ENCODE measurements around the gene ZNF280B. TPM values are rescaled to one million over a fixed set of nuclear protein-coding genes. Genes with fewer than 3 reads are reported as not detected.

Gene ZNF280B, protein sequence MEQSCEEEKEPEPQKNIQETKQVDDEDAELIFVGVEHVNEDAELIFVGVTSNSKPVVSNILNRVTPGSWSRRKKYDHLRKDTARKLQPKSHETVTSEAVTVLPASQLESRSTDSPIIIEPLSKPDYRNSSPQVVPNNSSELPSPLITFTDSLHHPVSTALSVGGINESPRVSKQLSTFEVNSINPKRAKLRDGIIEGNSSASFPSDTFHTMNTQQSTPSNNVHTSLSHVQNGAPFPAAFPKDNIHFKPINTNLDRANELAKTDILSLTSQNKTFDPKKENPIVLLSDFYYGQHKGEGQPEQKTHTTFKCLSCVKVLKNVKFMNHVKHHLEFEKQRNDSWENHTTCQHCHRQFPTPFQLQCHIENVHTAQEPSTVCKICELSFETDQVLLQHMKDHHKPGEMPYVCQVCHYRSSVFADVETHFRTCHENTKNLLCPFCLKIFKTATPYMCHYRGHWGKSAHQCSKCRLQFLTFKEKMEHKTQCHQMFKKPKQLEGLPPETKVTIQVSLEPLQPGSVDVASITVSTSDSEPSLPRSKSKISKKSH
- 1 to 10 TPM; 4.2 to 4.8 (median 4.6) TPM for polyA plus RNA-seq (ENCODE audit: insufficient read length in 4 of 4)

DNA sequence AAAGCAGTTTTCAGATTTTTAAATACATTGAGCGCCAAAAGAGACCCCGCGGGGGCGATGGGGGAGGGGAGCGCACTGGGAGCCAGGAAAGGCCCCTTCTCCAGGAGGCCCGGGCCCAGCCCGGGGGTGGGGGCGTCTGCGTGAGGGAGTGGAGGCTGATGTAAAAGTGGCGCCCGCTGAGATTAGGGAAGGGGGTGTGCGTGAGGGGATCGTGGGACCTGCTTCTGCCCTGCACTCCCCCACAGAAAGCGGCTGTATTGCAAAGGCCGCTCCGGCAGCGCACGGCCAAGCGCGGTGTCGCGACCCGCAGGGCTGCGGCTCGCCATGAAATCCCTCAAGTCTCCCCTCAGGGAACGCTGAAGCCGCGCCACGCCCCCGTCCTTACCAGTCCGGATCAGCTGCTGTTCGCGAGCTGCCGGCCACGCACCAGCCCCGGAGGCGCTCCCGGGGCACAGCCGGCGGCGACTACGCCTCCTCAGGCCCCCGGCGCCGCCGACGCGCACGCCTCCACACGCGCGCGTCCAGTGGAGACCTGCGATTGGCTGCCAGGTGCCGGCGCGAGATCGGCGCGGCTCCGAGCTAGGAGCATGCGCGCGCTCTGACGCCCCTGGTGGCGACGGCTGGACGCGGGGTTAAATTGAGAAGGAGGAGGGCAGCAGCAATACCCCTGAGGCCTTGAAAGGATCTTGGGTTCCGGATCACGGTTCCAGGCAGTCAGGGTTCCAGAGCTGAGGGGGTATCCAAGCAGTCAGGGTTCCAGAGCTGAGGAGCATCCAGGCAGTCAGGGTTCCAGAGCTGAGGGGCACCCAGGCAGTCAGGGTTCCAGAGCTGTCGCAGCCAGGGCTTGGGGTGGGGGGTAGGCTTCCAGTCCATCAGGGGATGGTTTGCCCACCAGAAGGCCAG is at the start of gene ZNF280B:
TSS of gene ZNF280B (minus strand) at position 469 of the 903 bp plus-strand sequence. CDS start 19,344 bp downstream, outside the sequence.
- DNase-seq (ENCODE audit: low read depth in 4 of 4, low spot score in 3 of 4), result peak; percentile 55 to 69 (median 61)

DNA sequence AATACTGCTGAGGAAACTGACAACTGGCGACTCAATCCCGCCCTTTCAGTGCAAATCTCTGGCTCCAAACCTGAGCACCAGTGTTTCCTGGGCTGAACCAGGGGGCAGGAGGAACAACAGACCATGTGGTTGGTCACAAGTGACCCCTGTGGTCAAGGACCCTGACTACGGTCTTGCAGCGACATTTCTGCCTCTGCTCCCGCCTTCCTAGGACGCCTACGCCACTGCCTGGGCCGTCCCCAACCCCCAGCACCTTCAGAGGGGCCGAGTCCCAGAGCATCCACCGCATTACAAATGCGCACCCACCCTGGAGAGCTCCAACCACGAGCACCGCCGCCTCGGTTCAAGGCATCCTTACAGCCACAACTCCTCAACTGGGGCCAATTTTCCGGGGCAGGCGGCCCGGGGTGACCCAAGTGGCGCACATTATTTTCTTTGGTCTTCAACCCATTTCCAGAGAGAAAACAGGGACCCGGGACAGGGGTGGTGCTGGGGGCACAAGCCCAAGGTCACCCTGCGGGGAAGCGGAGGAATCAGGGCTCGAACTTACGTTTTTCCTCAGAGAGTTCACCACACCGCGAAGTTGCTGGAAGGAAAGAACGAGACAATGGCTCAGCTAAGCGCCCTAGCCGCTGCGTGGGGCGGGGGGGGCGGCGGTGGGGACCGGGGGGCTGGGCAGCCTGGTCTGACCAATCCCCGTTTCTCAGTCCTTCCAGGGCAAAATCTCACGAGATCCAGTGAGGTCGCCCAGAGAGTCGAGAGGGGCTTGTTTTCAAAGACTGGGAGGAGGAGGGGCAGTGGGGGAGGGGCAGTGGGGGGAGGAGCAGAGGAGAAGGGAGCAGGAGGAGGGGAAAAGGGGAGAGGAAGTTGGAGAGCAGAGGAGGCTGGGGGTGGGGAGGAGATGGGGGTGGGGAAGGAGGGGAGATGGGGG is 48.7 kb upstream of the ZNF280B start:
- no peak for DNase-seq (ENCODE audit: low read depth in 4 of 4, low spot score in 3 of 4)

DNA sequence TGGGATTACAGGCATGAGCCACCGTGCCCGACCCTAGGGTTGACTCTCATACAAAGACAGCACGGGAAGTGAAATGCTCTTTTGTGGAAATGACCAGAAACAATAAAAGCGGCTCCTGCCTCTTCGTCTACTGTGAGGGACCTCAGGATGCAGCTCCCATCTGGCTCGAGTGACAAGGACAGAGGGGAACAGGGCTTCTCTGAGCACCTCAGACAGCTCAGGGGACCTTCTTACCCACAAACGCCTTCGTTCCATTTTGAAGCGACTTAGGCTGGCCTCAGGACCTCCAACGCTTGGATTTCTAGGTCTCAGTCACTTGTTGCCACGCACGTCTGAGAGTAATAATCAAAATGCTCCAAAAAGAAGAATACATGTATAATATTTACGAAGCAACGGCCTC is 48.0 kb upstream of the ZNF280B start:
- no peak for DNase-seq (ENCODE audit: low read depth in 4 of 4, low spot score in 3 of 4)

DNA sequence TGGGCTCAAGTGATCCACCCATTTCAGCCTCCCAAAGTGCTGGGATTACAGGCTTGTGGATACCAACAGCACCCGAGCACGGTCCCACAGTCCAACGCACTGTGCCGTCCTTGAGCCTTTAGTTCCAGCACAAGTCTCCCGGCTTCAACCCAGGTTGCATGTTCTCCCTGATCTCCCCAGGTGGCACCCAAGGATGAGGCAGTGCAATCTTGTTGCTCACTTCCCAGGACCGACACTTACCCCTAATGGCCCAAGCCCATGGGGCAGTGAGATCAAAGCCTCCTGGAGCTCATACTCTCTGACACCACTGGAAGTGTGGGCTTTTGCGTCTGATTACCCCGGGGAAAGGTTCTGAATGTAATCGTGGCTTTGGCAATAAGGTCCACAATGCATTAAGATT is 47.1 kb upstream of the ZNF280B start:
- DNase-seq (ENCODE audit: low read depth in 4 of 4, low spot score in 3 of 4), result no peak

DNA sequence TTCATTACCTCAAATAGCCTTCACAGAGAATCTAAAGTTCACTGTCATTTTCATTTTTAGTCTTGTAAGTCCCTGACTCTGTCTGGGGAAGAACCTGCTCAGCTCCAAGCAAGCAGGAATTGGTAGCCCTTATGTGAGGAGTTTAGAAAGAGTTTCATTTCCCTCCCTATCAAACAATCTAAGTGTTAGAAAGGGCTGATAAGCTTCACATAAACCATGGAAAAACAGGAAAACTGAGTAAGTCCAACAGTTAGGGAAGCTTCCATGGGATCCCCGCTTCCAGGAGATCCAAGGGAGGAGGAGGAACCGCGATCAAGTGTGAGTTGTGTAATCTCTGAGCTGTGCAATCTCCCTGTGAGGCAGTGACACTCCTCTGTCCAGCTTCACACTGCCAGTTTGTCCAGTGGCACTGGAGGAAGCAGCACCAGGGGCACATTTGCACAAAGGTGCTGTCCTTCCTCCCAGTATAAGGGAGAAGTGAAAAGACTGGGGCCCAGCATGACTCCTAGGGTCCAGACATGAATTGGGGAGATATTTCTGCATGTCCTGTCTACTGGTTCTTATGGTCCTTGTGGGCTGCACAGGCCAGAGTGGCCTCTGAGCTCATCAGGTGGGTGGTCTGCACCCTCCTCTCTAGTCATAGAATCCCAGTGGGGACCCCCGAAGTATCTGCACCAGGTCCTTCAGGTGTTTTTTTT is 46.2 kb upstream of the ZNF280B start:
- no peak for DNase-seq (ENCODE audit: low read depth in 4 of 4, low spot score in 3 of 4)

DNA sequence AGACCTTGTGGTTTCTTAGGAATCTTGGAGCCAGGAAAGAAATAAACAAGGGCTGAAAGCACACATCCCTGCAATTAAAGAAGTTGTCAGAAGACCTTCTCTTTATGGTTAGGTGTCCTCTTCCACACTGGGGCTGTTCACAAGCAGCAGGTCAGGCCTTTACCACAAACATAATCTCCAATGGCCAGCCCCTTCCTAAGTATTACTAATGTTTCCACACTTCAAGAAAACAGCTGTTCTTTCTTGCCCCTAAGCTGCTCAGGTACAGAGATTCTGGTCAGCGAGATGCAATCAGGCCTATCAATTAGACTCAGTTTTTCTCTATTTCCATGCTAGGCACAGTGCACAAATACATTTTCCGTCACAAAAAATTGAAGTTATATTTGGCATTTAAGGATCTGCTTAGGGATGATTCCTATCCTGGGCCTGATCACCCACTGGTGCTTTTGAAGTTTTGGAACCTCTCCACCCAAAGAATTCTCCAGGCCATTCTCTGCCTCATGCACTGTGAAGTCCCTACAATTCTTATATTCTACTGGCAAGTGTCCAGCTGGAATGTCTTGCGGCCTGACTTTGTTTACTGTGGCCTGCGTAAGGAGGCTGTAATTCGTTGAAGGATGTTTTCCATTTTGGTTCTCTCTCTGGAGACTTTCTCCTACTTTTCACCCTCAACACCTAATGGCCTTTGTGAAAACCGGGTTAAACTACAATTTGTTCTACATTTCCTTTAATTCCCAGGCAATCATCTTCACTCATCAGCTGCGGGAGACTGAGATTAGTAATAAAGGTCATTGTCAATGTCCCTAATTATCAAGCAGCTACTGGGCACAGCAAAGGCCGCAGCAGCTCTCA is 45.4 kb upstream of the ZNF280B start:
- no peak for DNase-seq (ENCODE audit: low read depth in 4 of 4, low spot score in 3 of 4)

DNA sequence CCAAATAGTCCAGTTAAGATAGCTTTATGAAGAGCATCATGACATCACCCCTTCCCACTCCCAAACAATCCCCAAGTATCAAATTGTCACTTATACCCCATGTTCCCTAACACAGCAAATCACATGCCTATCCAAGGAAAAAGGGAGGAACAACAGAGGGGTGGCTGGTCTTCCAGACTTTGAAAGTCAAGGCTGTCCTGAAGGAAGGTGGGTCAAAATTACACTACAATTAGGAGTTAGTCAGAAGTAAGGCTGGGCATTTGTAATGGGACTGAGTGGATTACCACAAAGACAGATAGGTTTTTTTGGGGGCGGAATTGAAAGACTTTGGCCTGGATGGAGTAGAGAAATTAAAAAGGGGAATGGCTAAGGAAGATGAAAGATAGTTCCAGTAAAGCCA is 44.6 kb upstream of the ZNF280B start:
- DNase-seq (ENCODE audit: low read depth in 4 of 4, low spot score in 3 of 4), result no peak

DNA sequence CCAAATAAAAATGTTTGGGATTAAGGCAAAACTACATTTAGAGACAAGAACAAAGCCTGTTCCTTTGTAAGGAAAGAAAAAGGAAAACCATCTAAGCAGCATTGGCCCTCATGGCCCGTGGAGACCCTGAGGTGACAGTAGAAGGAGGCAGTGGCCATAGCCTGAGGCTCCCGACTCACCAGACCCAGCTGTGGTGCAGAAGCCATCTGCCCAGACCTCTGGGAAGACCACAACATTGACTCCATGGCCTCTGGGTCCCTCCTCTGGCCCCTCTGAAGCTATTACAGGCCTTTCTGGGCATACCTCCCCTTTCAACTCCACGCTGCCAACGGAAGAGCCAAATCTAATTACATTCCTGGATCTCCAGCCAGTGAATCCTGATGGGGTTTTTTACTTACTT is 44.1 kb upstream of the ZNF280B start:
- DNase-seq (ENCODE audit: low read depth in 4 of 4, low spot score in 3 of 4), result no peak

DNA sequence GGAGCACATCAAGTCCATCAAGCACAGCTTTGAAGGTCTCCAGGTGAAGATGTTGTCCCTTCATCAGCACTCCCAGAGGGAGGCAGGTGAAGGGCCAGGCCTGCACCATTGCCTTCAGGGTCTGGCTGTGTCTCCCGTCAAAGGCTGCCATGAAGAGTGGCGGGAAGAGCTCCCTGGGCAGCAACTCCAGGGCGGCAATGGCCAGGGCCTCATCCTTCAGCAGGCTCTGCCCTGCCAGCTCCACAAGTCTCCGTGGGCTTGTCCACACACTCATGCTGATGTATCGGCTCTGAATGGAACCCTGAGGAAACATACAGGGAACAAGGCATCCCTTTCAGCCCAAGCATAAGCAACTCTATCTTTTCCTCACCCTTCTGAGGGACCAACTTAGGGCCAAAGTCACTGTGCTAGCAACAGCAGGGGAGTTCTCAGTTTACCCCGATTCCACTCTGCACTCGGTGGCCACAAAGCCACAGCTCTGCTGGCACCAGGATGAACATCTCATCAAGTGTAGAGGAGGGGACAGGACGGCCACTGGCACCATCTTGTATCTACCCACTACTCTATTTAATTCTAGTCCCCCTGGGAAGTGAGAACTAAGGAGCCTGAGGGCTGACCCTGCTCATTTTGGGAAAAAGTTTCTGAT is 42.4 kb upstream of the ZNF280B start:
- DNase-seq (ENCODE audit: low read depth in 4 of 4, low spot score in 3 of 4), result no peak

DNA sequence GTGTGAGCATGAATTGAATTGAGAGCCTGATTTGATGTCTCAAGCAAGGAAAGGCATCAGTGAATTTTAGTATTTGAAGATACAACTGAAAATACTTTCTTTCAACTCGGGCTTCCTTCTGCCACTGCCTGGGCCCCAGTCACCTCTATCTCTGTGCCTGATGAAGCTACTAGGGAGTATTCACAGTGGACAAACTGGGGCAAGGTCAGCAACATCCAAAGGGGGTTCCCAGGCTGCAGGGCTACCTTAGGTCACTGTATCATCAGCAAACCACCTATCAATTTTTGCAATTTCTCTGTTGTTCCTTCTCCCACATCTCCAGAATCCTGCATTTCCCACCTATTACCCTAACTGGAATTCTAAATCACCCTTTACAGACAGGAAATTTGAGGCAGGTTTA is 40.4 kb upstream of the ZNF280B start:
- no peak for DNase-seq (ENCODE audit: low read depth in 4 of 4, low spot score in 3 of 4)

DNA sequence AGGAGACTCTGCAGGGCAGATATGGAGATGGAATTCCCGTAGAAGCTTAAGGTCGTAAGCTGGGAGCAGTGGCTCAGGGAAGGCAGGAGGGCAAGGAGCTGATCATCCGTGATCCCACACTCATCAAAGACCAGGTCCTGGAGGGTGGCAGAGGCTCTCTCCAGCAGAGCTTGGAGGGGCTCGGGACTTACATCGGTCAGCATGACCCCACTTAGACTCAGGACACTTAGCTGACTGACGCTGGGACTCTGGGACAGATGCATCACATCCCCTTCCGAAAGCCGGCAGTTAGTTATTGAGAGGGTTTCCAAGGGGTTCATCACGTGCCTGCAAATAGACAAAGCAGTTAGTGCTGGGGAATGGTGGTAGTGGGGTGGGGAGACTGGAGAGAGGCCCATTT is 39.8 kb upstream of the ZNF280B start:
- DNase-seq (ENCODE audit: low read depth in 4 of 4, low spot score in 3 of 4), result no peak

DNA sequence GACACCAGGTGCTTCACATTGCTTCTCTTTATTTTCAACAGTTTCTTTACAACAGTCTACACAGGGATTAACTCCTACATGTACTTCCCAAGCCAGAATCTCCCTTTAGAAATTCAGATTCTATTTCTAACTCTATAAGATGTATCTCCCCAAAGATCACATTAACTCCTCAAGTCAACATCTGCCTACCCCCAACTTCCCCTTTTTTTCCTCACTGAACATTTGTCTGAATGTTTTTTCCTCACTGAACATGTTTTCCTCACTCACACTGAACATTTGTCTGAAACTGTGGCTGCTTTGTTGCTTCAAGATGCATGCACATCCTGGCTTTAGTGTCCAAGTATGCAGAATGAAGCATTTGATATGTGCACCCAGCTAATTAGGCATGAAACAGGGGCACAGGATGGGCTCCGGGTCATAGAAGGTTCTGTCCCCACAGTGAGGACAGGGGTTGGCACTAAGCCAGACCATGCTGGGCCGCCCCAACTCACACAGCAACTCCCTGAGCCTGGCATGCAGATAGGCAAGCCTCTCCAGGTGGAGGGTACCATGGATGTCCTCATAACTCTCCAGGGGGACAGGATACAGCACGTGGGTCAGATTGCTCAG is 39.3 kb upstream of the ZNF280B start:
- DNase-seq (ENCODE audit: low read depth in 4 of 4, low spot score in 3 of 4), result no peak

DNA sequence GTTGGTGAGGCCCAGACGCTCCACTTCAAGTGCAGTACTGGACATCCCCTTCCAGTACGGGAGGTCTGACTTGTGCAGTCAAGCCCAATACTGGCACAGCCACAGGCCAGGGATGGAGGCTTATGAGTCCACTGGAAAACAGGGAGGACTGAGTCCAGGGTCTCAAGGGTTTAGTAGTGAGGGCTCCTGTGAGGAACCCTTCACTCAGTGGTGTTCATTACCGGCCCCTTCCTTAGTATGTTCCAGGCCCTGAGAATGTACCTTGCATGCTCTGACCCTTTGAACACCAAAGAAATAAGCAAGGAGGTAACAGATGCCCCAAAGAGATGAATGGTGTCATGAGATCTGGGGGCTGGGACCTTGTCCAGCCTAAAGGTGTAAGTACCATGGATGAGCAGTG is 38.7 kb upstream of the ZNF280B start:
- DNase-seq (ENCODE audit: low read depth in 4 of 4, low spot score in 3 of 4), result no peak

DNA sequence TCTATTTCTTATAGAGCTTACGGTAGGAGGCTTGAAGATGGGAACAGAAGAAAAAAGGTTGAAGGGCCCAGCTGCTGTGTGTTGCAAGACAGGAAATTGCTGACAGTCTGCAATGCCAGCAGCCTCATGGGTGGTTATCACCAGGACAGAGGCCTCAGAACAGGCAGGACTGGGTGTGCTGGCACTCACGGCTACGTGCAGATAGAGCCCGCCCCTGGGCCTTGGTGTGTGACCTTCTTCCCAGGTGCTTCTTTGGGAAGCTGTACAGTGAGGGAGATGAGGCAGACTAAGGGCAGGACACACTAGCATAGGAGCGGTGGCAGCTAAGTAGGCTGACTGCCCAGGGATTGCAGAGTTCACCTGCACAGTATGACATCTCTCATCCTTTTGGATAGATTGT is 37.9 kb upstream of the ZNF280B start:
- no peak for DNase-seq (ENCODE audit: low read depth in 4 of 4, low spot score in 3 of 4)

DNA sequence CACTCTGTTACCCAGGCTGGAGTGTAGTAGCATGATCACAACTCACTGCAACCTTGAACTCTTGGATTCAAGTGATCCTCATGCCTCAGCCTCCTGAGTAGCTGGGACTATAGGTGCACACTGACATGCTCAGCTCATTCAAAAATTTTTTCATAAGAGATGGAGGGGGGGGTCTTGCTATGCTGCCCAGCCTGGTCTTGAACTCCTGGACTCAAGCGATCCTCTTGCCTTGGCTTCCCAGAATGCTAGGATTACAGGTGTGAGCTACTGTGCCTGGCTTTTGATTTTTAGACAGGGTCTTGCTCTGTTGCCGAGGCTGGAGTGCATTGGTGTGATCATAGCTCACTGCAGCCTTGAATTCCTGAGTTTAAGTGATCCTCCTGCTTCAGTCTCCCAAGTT is 36.5 kb upstream of the ZNF280B start:
- no peak for DNase-seq (ENCODE audit: low read depth in 4 of 4, low spot score in 3 of 4)

DNA sequence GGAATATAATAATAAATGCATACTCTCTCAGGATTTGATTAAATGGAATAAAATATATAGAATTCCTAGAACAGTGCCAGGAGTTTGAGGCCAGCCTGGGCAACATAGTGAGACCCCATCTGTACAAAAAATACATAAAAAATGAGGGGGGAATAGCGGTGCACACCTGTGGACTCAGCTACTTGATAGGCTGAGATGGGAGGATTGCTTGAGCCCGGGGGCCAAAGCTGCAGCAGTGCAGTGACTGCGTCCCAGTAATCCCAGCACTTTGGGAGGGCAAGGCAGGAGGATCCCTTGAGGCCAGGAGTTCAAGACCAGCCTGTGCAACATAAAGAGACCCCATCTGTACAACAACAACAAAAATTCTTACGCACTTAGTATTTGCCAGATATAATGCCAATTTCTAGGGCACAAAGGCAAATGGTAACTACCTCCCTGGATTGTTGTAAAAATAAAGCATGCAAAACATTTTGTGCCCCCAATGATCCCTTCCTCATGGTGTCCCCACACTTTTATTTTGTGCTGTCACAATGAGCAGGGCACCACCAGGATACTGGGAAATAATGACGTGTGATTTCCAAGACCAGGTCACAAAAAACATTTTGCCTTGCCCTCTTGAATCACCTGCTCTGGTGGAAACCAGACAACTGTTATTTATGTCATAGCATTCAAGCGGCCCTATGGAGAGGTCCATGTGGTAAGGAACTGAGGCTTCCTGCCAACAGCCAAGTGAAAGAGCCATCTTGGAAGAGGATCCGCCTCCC is 29.9 kb upstream of the ZNF280B start:
- no peak for DNase-seq (ENCODE audit: low read depth in 4 of 4, low spot score in 3 of 4)

DNA sequence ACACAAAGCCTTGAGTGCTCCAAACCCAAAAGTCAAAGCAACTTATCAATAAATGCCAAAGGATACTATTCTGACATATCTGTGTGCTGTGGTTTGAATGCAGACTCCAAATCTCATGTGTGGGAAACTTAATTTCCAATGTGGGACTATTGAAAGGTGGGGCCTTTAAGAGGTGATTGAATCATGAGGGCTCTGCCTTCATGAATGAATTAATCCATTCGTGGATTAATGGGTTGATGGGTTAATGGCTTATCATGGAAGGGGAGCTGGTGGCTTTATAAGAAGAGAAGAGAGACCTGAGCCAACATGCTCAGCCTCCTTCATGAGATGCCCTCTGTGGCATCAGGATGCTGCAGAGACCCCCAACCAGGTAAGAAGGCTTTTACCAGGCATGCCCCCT is 28.4 kb upstream of the ZNF280B start:
- no peak for DNase-seq (ENCODE audit: low read depth in 4 of 4, low spot score in 3 of 4)

Measured in right renal pelvis (tissue), 4 donors.